ENCODE results near the gene ZEB2. TPM values are rescaled to one million over a fixed set of nuclear protein-coding genes. Genes with fewer than 3 reads are reported as not detected.

The ZEB2 gene
- total and polyA plus RNA-seq, 10 of the 15 experiments (the other 5 are each of a cell fraction or from before 2014, with no cell fraction given): 0.14 to 3.2 (median 0.84) TPM

DNA sequence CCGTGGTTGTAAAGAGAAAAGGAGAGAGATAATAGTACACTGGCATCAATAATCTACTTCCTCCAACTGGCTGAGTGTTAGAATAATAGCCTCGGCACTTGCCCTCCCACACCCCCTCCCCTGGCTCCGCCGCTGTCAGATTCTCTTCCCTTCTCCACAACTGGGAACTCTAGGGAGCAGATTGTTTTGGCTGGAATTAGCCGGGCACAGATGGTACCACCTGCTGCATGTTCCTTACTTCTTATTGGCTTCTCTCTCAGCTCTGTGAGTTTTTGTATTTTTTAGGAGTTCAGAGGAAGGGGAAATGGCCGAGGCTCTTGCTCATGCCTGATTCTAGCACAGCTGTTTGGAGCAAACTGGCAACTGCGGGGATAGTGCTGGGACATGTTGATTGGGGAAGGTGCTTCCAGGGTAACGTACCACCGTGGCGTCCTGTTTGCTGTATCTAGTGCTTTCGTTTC is 140.0 kb downstream of the ZEB2 start:
- intact Hi-C loops (cut with micrococcal nuclease; ENCODE audit: unreplicated experiment): no loop called here

More for the DNA sequence above, 140.0 kb downstream of the ZEB2 start:
- H3K4me3 ChIP-seq: no peak overlapping the region
- no peaks in the 10 kb centered on the region for H3K79me2 ChIP-seq (ENCODE audit: control insufficient read depth, insufficient read depth, low read length)
- FAIRE-seq (no peak), DNase-seq (ENCODE audit: low read depth, low spot score) (no peak), ATAC-seq (no peak)
- in situ Hi-C loops (cut with MboI): no loop called here
- no peaks in the 10 kb centered on the region; a peak in 1 of 4 replicates for H3K27me3 ChIP-seq (replicated peaks in 1 of 2; ENCODE audit: control insufficient read depth in 2 of 2, insufficient read depth in 2 of 2, low read length in 1 of 2)
- peaks cover 9% of the 10 kb centered on the region for H3K4me1 ChIP-seq (ENCODE audit: control insufficient read depth, insufficient read depth, low read length)
- ChIA-PET RAD21 (ENCODE audit: unreplicated experiment) (no interaction called here), POLR2A (no interaction called here), SMC1A (ENCODE audit: uncharacterized antibody, unreplicated experiment) (no interaction called here), CTCF (no interaction called here)
- H3K4me2 ChIP-seq (ENCODE audit: control insufficient read depth, insufficient read depth): no peak overlapping the region
- H3K27ac ChIP-seq (ENCODE audit: control insufficient read depth, insufficient read depth): no peak overlapping the region
- BruUV-seq (replicated peaks): no TSS peak
- 77% methylated on average over 11 of the region's 11 CpGs for WGBS (ENCODE audit: insufficient coverage, insufficient replicate concordance, low lambda C conversion rate, missing lambda C conversion rate)
- no peaks in the 10 kb centered on the region for H3K9me3 ChIP-seq (replicated peaks; ENCODE audit: control insufficient read depth, insufficient read depth, low read length)
- no peaks in the 10 kb centered on the region for H4K20me1 ChIP-seq (ENCODE audit: control insufficient read depth, insufficient read depth)
- H3K9ac ChIP-seq (ENCODE audit: control insufficient read depth, insufficient read depth, low read length): no peak overlapping the region
- no peaks in the 10 kb centered on the region for H3K36me3 ChIP-seq (ENCODE audit: control insufficient read depth in 2 of 2, insufficient read depth in 2 of 2, low read length in 1 of 2)
- TF ChIP-seq, protein P1, sequence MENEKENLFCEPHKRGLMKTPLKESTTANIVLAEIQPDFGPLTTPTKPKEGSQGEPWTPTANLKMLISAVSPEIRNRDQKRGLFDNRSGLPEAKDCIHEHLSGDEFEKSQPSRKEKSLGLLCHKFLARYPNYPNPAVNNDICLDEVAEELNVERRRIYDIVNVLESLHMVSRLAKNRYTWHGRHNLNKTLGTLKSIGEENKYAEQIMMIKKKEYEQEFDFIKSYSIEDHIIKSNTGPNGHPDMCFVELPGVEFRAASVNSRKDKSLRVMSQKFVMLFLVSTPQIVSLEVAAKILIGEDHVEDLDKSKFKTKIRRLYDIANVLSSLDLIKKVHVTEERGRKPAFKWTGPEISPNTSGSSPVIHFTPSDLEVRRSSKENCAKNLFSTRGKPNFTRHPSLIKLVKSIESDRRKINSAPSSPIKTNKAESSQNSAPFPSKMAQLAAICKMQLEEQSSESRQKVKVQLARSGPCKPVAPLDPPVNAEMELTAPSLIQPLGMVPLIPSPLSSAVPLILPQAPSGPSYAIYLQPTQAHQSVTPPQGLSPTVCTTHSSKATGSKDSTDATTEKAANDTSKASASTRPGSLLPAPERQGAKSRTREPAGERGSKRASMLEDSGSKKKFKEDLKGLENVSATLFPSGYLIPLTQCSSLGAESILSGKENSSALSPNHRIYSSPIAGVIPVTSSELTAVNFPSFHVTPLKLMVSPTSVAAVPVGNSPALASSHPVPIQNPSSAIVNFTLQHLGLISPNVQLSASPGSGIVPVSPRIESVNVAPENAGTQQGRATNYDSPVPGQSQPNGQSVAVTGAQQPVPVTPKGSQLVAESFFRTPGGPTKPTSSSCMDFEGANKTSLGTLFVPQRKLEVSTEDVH (IDR thresholded peaks at IDR 0.05; ENCODE audit: low read depth, partially characterized antibody): no peak
- TF ChIP-seq FOS (IDR thresholded peaks at IDR 0.05; ENCODE audit: borderline replicate concordance, extremely low read depth, insufficient read length): no peak
- no peak for TF ChIP-seq SIX5 (IDR thresholded peaks at IDR 0.05; ENCODE audit: low read depth, low read length, severe bottlenecking)
- TF ChIP-seq SUZ12 (IDR thresholded peaks at IDR 0.05; ENCODE audit: unreplicated experiment): no peak
- TF ChIP-seq, protein P2, sequence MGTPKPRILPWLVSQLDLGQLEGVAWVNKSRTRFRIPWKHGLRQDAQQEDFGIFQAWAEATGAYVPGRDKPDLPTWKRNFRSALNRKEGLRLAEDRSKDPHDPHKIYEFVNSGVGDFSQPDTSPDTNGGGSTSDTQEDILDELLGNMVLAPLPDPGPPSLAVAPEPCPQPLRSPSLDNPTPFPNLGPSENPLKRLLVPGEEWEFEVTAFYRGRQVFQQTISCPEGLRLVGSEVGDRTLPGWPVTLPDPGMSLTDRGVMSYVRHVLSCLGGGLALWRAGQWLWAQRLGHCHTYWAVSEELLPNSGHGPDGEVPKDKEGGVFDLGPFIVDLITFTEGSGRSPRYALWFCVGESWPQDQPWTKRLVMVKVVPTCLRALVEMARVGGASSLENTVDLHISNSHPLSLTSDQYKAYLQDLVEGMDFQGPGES (IDR thresholded peaks at IDR 0.05): no peak
- TF ChIP-seq NFXL1 (IDR thresholded peaks at IDR 0.05; ENCODE audit: borderline replicate concordance): no peak
- TF ChIP-seq EED (IDR thresholded peaks at IDR 0.05; ENCODE audit: low read depth): no peak
- no peak for TF ChIP-seq RUNX3 (IDR thresholded peaks at IDR 0.05; ENCODE audit: low read length)
- no peak for TF ChIP-seq TBL1XR1 (IDR thresholded peaks at IDR 0.05; ENCODE audit: low read depth, low read length)
- no peak for TF ChIP-seq KLF5 (IDR thresholded peaks at IDR 0.05; ENCODE audit: partially characterized antibody)
- no peak for TF ChIP-seq YY1 (IDR thresholded peaks at IDR 0.05; ENCODE audit: low read depth, low read length)
- TF ChIP-seq, protein P3, sequence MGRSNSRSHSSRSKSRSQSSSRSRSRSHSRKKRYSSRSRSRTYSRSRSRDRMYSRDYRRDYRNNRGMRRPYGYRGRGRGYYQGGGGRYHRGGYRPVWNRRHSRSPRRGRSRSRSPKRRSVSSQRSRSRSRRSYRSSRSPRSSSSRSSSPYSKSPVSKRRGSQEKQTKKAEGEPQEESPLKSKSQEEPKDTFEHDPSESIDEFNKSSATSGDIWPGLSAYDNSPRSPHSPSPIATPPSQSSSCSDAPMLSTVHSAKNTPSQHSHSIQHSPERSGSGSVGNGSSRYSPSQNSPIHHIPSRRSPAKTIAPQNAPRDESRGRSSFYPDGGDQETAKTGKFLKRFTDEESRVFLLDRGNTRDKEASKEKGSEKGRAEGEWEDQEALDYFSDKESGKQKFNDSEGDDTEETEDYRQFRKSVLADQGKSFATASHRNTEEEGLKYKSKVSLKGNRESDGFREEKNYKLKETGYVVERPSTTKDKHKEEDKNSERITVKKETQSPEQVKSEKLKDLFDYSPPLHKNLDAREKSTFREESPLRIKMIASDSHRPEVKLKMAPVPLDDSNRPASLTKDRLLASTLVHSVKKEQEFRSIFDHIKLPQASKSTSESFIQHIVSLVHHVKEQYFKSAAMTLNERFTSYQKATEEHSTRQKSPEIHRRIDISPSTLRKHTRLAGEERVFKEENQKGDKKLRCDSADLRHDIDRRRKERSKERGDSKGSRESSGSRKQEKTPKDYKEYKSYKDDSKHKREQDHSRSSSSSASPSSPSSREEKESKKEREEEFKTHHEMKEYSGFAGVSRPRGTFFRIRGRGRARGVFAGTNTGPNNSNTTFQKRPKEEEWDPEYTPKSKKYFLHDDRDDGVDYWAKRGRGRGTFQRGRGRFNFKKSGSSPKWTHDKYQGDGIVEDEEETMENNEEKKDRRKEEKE (IDR thresholded peaks at IDR 0.05): no peak
- H2AFZ ChIP-seq (ENCODE audit: control insufficient read depth, low read depth, low read length): no peak overlapping the region

Data from GM12878 (cell line).